Gastroesophageal sphincter (tissue), 4 donors: ENCODE measurements around the gene SMG7. TPM values are rescaled to one million over a fixed set of nuclear protein-coding genes. Genes with fewer than 3 reads are reported as not detected.

Experiments
- ATAC-seq: fragments of 150-250 bp; one replicate; pipeline ENCODE4 v1.9.1; 2016; ENCODE audit warnings: mild to moderate bottlenecking, moderate library complexity
- H3K27ac ChIP-seq, 4 donors: fragments of 200-600 bp; sonication (generic) in 3 of 4; 1 replicate in 3 of 4; 2 replicates in 1 of 4; pipeline ENCODE4 v1.5.1; 2016 to 2019
- H3K27me3 ChIP-seq: fragments of 200-600 bp; sonication (generic); one replicate; pipeline ENCODE4 v1.5.1; 2019
- H3K36me3 ChIP-seq, 2 donors: fragments of 200-600 bp; sonication (generic); one replicate each; pipeline ENCODE4 v1.5.1; 2019; ENCODE audit warnings: control low read depth in 1 of 2
- H3K4me1 ChIP-seq, 3 donors: fragments of 200-600 bp; sonication (generic); 1 replicate in 2 of 3; 2 replicates in 1 of 3; pipeline ENCODE4 v1.5.1; 2016 to 2019; ENCODE audit warnings: control low read depth in 2 of 3
- H3K4me3 ChIP-seq, 2 donors: fragments of 200-600 bp; sonication (generic); one replicate each; pipeline ENCODE4 v1.5.1; 2019; ENCODE audit warnings: mild to moderate bottlenecking in 1 of 2, moderate library complexity in 1 of 2
- H3K9me3 ChIP-seq, 3 donors: fragments of 200-600 bp; sonication (generic); one replicate each; pipeline ENCODE4 v1.5.1; 2017 to 2019; ENCODE audit warnings: control low read depth in 2 of 3
- EP300 ChIP-seq: sonication (generic); formaldehyde crosslinking; IDR thresholded peaks from one replicate; pipeline ENCODE4 v1.6.1; 2017; ENCODE audit warnings: antibody characterized with exemption, mild to moderate bottlenecking
- POLR2A ChIP-seq, 2 donors: fragments of 450-650 bp; IDR thresholded peaks; one replicate each; pipeline ENCODE4 v1.6.1; 2017; ENCODE audit warnings: antibody characterized with exemption in 2 of 2, mild to moderate bottlenecking in 2 of 2, moderate library complexity in 1 of 2
- POLR2AphosphoS5 ChIP-seq: sonication (generic); formaldehyde crosslinking; IDR thresholded peaks from one replicate; pipeline ENCODE4 v1.6.1; 2017; ENCODE audit warnings: antibody characterized with exemption
- WGBS, 2 donors: methylation state at CpG; one replicate each; pipeline ENCODE4 v1.1.5; 2018; ENCODE audit warnings: low coverage in 1 of 2; 5-methylcytosine and 5-hydroxymethylcytosine counted together
- total RNA-seq, 4 donors: library from RNA; depleted of rRNA; stranded (reverse); fragments of >200 nt; gene quantifications; one replicate each; pipeline ENCODE4 v1.1.0, GENCODE V29; 2016
- TF ChIP-seq, protein P1 (sequence below), 4 experiments: fragments of 200-600 bp in 2 of 4; fragments of 450-650 bp in 2 of 4; sonication (generic) in 1 of 4; IDR thresholded peaks; one replicate each; pipeline ENCODE4 v1.5.1; 2017 to 2019; ENCODE audit warnings: antibody characterized with exemption in 4 of 4, mild to moderate bottlenecking in 2 of 4, moderate library complexity in 2 of 4

SMG7 gene
- total RNA-seq, 4 donors from 2014 or later = 31.9 to 55.9 (median 38.2) TPM

DNA sequence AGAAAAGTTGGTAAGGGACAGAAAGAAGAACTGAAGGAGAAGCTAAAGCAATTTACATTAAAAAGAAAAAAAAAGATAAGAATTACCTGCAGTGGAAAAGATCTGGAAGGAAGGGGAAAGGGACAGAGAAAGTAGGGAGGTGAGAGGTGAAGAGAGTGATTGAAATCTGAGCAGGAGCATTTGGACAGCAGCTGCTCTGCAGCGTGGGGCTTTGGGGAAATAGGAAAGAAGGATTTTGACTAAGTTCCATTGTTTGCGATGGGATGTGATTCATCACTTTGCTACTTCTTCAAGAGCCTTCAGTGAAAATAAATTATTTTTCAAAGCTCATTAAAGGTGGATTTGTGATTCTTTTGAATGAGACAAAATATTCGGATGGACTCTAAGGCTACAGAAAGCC is 28.1 kb upstream of the SMG7 start:
- no peak for ATAC-seq
- no peaks in the 10 kb centered on the region for H3K4me1 ChIP-seq
- 34 to 41% methylated on average over 3 of the region's 3 CpGs for WGBS, 2 donors
- H3K27ac ChIP-seq = no peak overlapping the region
- H3K4me3 ChIP-seq = no peak overlapping the region
- TF ChIP-seq, protein P1, sequence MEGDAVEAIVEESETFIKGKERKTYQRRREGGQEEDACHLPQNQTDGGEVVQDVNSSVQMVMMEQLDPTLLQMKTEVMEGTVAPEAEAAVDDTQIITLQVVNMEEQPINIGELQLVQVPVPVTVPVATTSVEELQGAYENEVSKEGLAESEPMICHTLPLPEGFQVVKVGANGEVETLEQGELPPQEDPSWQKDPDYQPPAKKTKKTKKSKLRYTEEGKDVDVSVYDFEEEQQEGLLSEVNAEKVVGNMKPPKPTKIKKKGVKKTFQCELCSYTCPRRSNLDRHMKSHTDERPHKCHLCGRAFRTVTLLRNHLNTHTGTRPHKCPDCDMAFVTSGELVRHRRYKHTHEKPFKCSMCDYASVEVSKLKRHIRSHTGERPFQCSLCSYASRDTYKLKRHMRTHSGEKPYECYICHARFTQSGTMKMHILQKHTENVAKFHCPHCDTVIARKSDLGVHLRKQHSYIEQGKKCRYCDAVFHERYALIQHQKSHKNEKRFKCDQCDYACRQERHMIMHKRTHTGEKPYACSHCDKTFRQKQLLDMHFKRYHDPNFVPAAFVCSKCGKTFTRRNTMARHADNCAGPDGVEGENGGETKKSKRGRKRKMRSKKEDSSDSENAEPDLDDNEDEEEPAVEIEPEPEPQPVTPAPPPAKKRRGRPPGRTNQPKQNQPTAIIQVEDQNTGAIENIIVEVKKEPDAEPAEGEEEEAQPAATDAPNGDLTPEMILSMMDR (IDR thresholded peaks at IDR 0.05) = no peak
- no peak for TF ChIP-seq EP300
- TF ChIP-seq POLR2A (IDR thresholded peaks at IDR 0.05) = no peak
- no peak for TF ChIP-seq POLR2AphosphoS5
- no peaks in the 10 kb centered on the region for H3K36me3 ChIP-seq
- H3K27me3 ChIP-seq = no peaks in the 10 kb centered on the region
- no peaks in the 10 kb centered on the region for H3K9me3 ChIP-seq

DNA sequence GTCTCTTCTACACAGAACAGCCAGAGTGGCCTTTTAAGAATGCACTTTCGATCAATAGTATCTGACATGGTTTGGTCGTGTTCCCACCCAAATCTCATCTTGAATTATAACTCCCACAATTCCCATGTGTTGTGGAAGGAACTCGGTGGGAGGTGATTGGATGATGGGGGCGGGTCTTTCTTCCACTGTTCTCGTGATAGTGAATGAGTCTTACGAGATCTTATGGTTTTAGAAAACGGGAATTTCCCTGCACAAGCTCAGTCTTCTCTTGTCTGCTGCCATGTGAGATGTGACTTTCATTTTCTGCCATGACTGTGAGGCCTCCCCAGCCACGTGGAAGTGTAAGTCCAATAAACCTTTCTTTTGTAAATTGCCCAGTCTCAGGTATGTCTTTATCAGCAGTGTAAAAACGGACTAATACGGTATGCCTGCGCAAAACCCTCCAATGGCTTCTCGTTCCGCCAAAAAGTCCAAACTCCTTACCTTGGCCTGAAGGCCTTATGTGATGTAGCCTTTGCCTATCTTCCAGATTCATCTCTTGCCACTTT is 23.0 kb upstream of the SMG7 start:
- Histone ChIP-seq H3K4me1 (no peaks in the 10 kb centered on the region), H3K4me3 (no peak overlapping the region), H3K9me3 (no peaks in the 10 kb centered on the region), H3K36me3 (no peaks in the 10 kb centered on the region), H3K27ac (no peak overlapping the region), H3K27me3 (no peaks in the 10 kb centered on the region)
- ATAC-seq = no peak
- WGBS, 2 donors = 89 to 97% methylated on average over 7 to 12 of the region's 13 CpGs
- TF ChIP-seq POLR2A (IDR thresholded peaks at IDR 0.05) (no peak), POLR2AphosphoS5 (no peak), EP300 (no peak)
- TF ChIP-seq, protein P1 (IDR thresholded peaks at IDR 0.05) = no peak

DNA sequence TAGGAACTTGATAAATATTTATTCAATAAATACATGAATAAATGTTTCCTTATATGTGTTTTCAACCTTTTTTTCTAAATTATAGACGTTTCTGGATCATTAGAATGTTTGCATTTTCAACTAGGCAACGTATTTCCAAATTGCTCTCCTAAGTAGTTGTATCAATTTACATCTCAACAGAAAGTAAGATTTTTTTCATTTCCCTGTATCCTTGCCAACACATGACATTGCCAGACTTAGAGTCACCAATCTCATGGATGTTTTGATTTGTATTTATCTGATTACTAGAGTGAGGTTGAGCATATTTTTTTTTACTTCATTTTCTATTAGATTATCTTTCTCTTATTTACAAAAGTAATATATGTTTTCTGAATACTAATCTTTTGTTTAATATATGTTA is 22.2 kb upstream of the SMG7 start:
- H3K27ac ChIP-seq = no peak overlapping the region
- H3K36me3 ChIP-seq = no peaks in the 10 kb centered on the region
- H3K27me3 ChIP-seq = no peaks in the 10 kb centered on the region
- H3K4me3 ChIP-seq = no peak overlapping the region
- H3K4me1 ChIP-seq = no peaks in the 10 kb centered on the region
- no peak for ATAC-seq
- no peaks in the 10 kb centered on the region for H3K9me3 ChIP-seq
- TF ChIP-seq POLR2A (IDR thresholded peaks at IDR 0.05) (no peak), EP300 (no peak), POLR2AphosphoS5 (no peak)
- TF ChIP-seq, protein P1 (IDR thresholded peaks at IDR 0.05) = no peak
- WGBS, 2 donors = 22 to 54% methylated on average over 2 of the region's 2 CpGs

DNA sequence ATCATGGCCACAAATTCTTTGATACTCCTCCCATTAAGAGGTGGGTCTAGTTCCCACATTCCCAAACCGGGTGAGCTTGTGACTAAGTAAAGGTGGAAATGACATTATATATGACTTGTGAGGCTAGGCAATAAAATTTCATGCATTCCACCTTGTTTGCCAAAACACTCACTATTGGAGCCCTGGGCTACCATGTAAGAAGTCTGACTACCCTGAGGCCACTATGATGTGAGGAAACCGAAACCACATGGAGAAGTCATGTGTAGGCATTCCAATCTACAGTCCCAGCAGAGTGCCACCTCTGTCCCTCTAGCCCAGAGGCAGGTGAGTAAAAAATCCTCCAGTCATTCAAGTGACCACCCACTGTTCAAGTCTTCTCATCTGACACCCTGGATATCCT is 17.9 kb upstream of the SMG7 start:
- WGBS, 2 donors = 60 to 83% methylated on average over 1 of the region's 2 CpGs
- TF ChIP-seq, protein P1 (IDR thresholded peaks at IDR 0.05) = no peak
- no peak for TF ChIP-seq POLR2A (IDR thresholded peaks at IDR 0.05)
- no peak for TF ChIP-seq POLR2AphosphoS5
- no peak for TF ChIP-seq EP300
- no peak for ATAC-seq
- Histone ChIP-seq H3K27ac (no peak overlapping the region), H3K27me3 (no peaks in the 10 kb centered on the region), H3K9me3 (no peaks in the 10 kb centered on the region), H3K36me3 (no peaks in the 10 kb centered on the region), H3K4me3 (no peak overlapping the region), H3K4me1 (no peaks in the 10 kb centered on the region)

DNA sequence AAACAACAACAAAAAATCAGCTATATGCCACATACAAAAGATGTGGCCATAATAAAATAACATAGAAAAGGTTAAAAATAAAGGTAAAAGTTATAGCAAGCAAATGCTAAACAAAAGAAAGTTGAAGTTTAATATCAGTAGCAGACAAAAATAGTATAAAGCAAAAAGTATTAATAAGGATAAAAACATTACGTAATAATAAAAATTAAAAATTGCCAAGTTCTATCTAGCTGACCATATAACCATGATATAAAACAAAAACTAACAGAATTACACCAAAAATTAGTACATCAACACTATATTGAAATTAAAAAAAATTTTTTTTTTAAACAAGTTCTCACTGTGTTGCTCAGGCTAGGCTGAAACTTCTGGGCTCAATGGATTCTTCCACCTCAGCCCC is 15.5 kb upstream of the SMG7 start:
- 82 to 100% methylated on average over 1 of the region's 1 CpG for WGBS, 2 donors
- Histone ChIP-seq H3K4me3 (no peak overlapping the region), H3K9me3 (no peaks in the 10 kb centered on the region), H3K27ac (no peak overlapping the region), H3K36me3 (no peaks in the 10 kb centered on the region), H3K27me3 (no peaks in the 10 kb centered on the region), H3K4me1 (no peaks in the 10 kb centered on the region)
- no peak for ATAC-seq
- TF ChIP-seq POLR2A (IDR thresholded peaks at IDR 0.05) (no peak), POLR2AphosphoS5 (no peak), EP300 (no peak)
- TF ChIP-seq, protein P1 (IDR thresholded peaks at IDR 0.05) = no peak
